Left colon (tissue), 2 donors: ENCODE measurements around the gene KCNRG. TPM values are rescaled to one million over a fixed set of nuclear protein-coding genes. Genes with fewer than 3 reads are reported as not detected.
"Not testable (repeated sequence)": the region's sequence is repeated elsewhere in the genome, so short reads cannot be mapped to it uniquely, and the experiment has no call there.

Experiments
- ATAC-seq: fragments of 200-7000 bp; cut with Tn5 transposase; one replicate; pipeline ENCODE4 v1.9.1; 2020; ENCODE audit warnings: mild to moderate bottlenecking, moderate library complexity
- DNase-seq, 2 donors: peaks; one replicate each; pipeline ENCODE4 v3.0.0-alpha.2; 2020
- intact Hi-C, 2 donors: fragments of 100-400 bp; cut with DNase I in 1 of 2; cut with micrococcal nuclease in 1 of 2; formaldehyde crosslinking; loops; one replicate each; pipeline versions ENCODE4 v1.11.2 to v1.14.0; 2022; cut with DNase I, micrococcal nuclease
- long read RNA-seq: library from polyadenylated mRNA; unstranded; transcript quantifications from one replicate; pipeline ENCODE4 v2.0.0, GENCODE V29; 2021
- total RNA-seq, 2 donors: library from RNA; stranded (reverse); fragmentation: NEBNext Ultra II Directional; extraction: Animal tissue kit (Norgen Biotek cat#: 25700); gene quantifications; one replicate each; pipeline ENCODE4 v1.2.1, GENCODE V29; 2021
- donor health status: DM: no; HTN: no; CAD: no.
- donor health status: DM: yes; HTN: yes; CAD: no.

KCNRG gene
- under 1 TPM; 0.55 to 0.92 TPM for total RNA-seq
- long read RNA-seq, partial matches to known transcripts, result 0 of 1 reads
- long read RNA-seq, other reads (novel, unspliced or antisense), result 1 of 1 reads

DNA sequence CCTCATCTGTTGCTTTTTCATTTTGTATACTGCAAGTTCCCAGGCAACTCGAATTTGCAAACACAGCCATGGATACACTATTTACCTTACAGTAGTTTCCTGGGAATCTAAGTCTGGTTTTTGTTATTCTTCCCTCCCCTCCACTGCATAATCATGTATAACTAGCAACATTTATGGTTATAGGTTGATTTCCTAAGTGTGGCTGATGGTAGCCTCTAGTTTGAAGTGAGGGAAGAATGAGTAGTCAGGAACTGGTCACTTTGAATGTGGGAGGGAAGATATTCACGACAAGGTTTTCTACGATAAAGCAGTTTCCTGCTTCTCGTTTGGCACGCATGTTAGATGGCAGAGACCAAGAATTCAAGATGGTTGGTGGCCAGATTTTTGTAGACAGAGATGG lies at the start of gene KCNRG:
KCNRG (plus strand) TSS at position 187 of the 400 bp plus-strand sequence; CDS start at position 237, 50 bp downstream.
- intact Hi-C loops, result no loop called here
- DNase-seq (no peak), ATAC-seq (peak; percentile 49)

- ATAC-seq, result no peak
- intact Hi-C loops, result no loop called here
- no peak for DNase-seq
These were observed 47.8 kb upstream of the KCNRG start for GRCh38 chr13:49967456-49967855.

GRCh38 chr13:49972709-49973108 lies 42.5 kb upstream of the KCNRG start:
- ATAC-seq (peak; percentile 82), DNase-seq (no peak)
- intact Hi-C loops, result loop anchor here in 1 of 2 donors (10.0 kb wide), 2 partner anchors 562 to 1092 kb away; no protein-coding TSS in a partner anchor

- no peak for ATAC-seq
- intact Hi-C loops, result loop anchor here in 1 of 2 donors (10.0 kb wide), 2 partner anchors 559 to 1089 kb away; no protein-coding TSS in a partner anchor
- DNase-seq, result no peak
These were observed 39.4 kb upstream of the KCNRG start for GRCh38 chr13:49975826-49976225.

GRCh38 chr13:49976314-49977258 lies 38.7 kb upstream of the KCNRG start:
- peak; percentile 80 for ATAC-seq
- intact Hi-C loops, result loop anchor here in 1 of 2 donors (10.0 kb wide), 2 partner anchors 558 to 1088 kb away; no protein-coding TSS in a partner anchor
- peak; percentile 49 to 82 for DNase-seq

DNA sequence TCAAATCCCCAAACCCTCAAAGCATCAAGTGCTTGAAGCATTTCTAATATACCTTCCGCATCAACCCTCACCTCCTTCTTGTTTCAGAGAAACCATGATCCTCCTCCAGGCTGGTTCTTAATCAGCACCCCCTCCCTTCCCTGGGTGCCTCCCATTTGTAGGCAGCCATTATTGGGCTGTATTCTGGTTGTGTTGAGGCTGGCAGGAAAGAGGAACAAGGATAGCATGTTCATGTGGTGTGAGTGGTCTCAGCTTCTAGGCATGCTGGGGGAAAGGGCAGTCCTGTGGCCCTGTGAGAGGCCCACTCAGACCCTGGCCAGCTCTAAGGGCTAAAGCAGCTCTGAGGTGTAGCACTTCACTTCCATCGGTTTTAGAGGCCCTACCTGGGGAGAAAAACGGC lies 37.3 kb upstream of the KCNRG start:
- ATAC-seq, result no peak
- intact Hi-C loops, result loop anchor here in 1 of 2 donors (10.0 kb wide), 2 partner anchors 557 to 1087 kb away; no protein-coding TSS in a partner anchor
- DNase-seq, result no peak

GRCh38 chr13:49980266-49980665 lies 35.0 kb upstream of the KCNRG start:
- intact Hi-C loops, result no loop called here
- ATAC-seq (no peak), DNase-seq (no peak)

- intact Hi-C loops, result no loop called here
- ATAC-seq (no peak), DNase-seq (no peak)
These were observed 30.1 kb upstream of the KCNRG start for GRCh38 chr13:49985129-49985528.

GRCh38 chr13:49986471-49986870 lies 28.8 kb upstream of the KCNRG start:
- ATAC-seq (no peak), DNase-seq (no peak)
- intact Hi-C loops, result no loop called here

GRCh38 chr13:49990612-49991011 lies 24.6 kb upstream of the KCNRG start:
- ATAC-seq, DNase-seq: not testable (repeated sequence)
- intact Hi-C loops, result loop anchor here in 1 of 2 donors (10.0 kb wide), 2 partner anchors 134 to 924 kb away; no protein-coding TSS in a partner anchor

GRCh38 chr13:49993111-49993510 lies 22.1 kb upstream of the KCNRG start:
- DNase-seq, result no peak
- intact Hi-C loops, result loop anchor here in 1 of 2 donors (10.0 kb wide), 2 partner anchors 132 to 922 kb away; no protein-coding TSS in a partner anchor
- ATAC-seq, result no peak

GRCh38 chr13:49993666-49994065 lies 21.6 kb upstream of the KCNRG start:
- no peak for ATAC-seq
- intact Hi-C loops, result loop anchor here in 1 of 2 donors (10.0 kb wide), 2 partner anchors 131 to 921 kb away; no protein-coding TSS in a partner anchor
- DNase-seq, result no peak

DNA sequence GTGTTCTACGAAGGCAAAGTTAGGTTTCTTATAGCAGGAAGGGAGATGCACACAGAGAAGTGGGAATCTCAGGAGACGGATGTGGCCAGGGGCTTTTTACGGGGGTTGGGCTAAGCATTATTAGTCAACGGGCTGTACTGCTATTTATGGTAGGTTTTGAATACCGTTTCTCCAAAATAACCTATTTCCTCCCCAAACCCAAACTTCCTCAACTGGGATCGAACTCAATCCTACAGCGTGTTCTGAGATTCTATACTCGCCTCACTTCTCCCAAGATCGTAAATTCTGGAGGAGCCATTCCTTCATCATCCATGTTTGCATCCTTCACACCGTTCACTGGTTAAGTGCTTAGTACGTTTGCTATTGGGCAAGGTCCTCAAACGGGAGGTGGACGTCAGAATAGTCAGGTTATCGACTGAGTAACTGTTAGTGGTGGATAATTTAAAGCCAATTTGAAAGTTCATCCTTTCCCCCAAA lies 19.6 kb upstream of the KCNRG start:
- intact Hi-C loops, result loop anchor here in 1 of 2 donors (5.0 to 10.0 kb wide), 4 partner anchors 92 to 919 kb away; no protein-coding TSS in a partner anchor
- ATAC-seq (no peak), DNase-seq (no peak)

GRCh38 chr13:49996161-49996915 lies 18.9 kb upstream of the KCNRG start:
- peak; percentile 78 for ATAC-seq
- intact Hi-C loops, result loop anchor here in 1 of 2 donors (5.0 to 10.0 kb wide), 4 partner anchors 91 to 918 kb away; no protein-coding TSS in a partner anchor
- DNase-seq, result peak; percentile 93 to 96

DNA sequence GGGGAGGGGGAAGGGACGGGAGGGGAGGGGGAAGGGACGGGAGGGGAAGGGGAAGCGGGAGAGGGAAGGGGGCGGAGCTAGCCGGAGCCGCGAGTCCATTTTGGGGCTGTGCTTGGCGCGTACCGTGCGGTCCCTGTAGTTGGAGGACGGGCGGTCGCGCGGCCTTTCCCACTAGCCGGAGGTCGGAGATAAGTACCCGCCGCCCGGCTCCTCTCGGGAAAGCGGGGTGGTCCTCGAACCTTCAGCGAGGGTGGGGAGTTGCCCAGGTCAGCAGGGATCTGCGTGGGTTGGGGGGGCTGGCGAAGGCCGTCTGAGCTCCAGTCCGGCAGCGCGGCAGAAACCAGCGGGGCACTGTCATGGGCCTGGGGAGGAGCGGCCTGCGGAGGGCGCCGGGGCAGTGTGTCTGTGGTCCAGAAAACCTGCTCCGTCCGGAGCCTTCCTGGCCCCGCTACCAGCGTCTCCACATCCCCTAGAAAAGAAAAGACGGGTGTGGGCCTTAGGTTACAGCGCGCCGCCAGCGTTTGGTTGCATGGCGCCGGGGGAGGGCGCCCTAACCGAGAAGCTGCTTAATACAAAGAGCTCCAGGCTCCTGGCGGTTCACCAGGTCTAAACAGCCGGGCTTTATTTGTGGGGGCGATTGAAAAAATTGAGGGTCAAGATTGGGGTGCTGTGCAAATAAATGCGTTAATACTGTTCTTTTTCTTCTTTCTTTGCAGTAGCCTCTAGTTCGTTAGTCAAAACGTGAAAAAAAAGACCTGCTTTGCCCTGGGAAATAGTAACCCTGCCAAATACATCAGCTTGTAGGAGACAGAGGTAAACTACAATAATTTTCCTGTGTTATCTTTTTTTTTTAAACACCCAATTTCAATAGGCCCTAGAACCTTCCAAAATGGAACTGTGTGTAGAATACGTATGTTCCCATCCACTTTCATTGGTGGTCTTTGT lies 18.0 kb upstream of the KCNRG start, which contains the start of gene TRIM13:
TRIM13 (plus strand) TSS at position 92 of the 945 bp plus-strand sequence. CDS start 14,899 bp downstream, outside the sequence.
- DNase-seq, result peak; percentile 90 to 94
- peak; percentile 79 for ATAC-seq
- intact Hi-C loops, result loop anchor here in 1 of 2 donors (5.0 to 10.0 kb wide), 4 partner anchors 90 to 918 kb away; no protein-coding TSS in a partner anchor

DNA sequence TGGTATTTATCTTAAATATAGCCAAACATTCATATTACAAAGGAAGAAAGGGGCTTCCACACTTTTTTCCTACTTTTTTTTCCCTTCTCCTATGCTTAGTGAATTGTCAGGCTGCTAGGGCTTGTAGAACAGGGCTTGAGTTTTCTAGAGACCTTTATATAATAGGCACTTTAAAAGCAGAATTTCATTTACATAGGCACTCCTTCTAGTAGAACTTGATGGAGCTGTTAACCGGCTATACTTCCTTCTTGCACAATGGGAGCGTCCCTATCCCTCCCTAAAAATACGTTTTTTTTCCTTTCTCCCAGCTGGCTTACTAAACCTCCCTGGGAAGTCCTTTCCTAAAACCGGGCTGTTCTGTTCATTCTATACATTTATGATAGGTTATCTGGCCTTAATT lies 17.3 kb upstream of the KCNRG start:
- no peak for DNase-seq
- peak; percentile 62 for ATAC-seq
- intact Hi-C loops, result loop anchor here in 1 of 2 donors (5.0 to 10.0 kb wide), 4 partner anchors 89 to 917 kb away; no protein-coding TSS in a partner anchor
